Activated CD8-positive, alpha-beta memory T cell treated with anti-CD3 and anti-CD28 coated beads, Interleukin-2, amount 50 U/mL, for 1 hour (primary cell): ENCODE results near the gene CYP2W1.

ENCODE experiments used
- DNase-seq: peaks from one replicate; pipeline ENCODE4 v3.0.0-alpha.2; 2020; ENCODE audit errors: extremely low read depth

The CYP2W1 gene

GRCh38 chr7:982511-983003 lies 424 bp upstream of the CYP2W1 start:
- no peak for DNase-seq

- DNase-seq = no peak
Observed at GRCh38 chr7:983616-984071, 663 bp downstream of the CYP2W1 start.

- no peak for DNase-seq
Observed at GRCh38 chr7:984361-985126, 1.6 kb downstream of the CYP2W1 start.

- DNase-seq = no peak
Observed at GRCh38 chr7:985127-985416, 2.1 kb downstream of the CYP2W1 start.

- no peak for DNase-seq
Observed at GRCh38 chr7:985915-986741, 3.1 kb downstream of the CYP2W1 start.

GRCh38 chr7:986766-987751 lies 4.1 kb downstream of the CYP2W1 start:
- no peak for DNase-seq

- DNase-seq = no peak
Observed at GRCh38 chr7:987909-988308, 4.9 kb downstream of the CYP2W1 start.

- no peak for DNase-seq
Observed at GRCh38 chr7:988426-988911, 5.5 kb downstream of the CYP2W1 start.

- no peak for DNase-seq
Observed at GRCh38 chr7:988963-989529, 6.1 kb downstream of the CYP2W1 start.

- DNase-seq = no peak
Observed at GRCh38 chr7:990352-990932, 7.5 kb downstream of the CYP2W1 start.

- no peak for DNase-seq
Observed at GRCh38 chr7:990933-991728, 8.2 kb downstream of the CYP2W1 start.

- DNase-seq = no peak
Observed at GRCh38 chr7:991729-992656, 9.0 kb downstream of the CYP2W1 start.

GRCh38 chr7:992709-993607 lies 10.0 kb downstream of the CYP2W1 start:
- DNase-seq = peak; percentile 82

- DNase-seq = no peak
Observed at GRCh38 chr7:994592-995308, 11.8 kb downstream of the CYP2W1 start.

- no peak for DNase-seq
Observed at GRCh38 chr7:995571-995970, 12.6 kb downstream of the CYP2W1 start.

- DNase-seq = no peak
Observed at GRCh38 chr7:996079-996872, 13.3 kb downstream of the CYP2W1 start.
